ENCODE results near the gene CNPPD1.

CNPPD1 gene

DNA sequence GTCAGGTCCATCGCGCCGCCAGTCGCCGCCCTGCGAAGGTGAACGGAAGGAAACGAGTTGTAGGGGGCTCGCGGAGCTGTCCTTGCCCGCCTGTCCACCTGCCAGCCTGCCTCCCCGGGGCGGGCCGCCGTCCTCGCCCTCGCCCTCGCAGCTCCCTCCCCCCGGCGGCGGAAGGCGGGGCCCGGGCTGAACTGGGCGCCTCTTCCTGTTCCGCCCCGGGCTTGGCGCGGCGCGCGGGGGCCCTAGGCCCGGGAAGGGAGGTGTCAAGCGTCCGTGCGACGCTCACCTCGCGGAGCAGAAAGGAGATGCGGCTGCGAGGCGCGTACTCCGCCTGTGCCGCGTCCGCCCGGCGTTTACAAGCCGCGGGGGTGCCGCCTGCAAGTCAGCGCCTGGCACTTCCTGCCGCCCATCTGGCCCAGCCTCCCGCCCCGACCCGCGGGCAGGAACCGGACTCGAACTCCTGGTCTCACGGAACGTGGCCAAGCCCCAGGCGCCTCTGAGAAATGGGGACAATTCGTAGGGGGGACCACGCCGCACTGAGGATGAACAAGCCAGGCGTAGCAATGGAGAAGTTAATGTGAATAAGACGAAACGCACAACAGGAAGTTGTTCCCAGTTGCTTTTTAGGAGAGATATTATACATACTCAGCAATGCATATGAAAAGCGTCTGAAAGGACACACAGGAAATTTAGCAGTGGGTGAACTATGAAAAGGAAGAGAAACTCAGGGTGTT is at the start of gene CNPPD1:
TSS of gene CNPPD1 (minus strand) at position 108 of the 734 bp plus-strand sequence. CDS start at position 11, 97 bp downstream.
- peak; percentile 92 for DNase-seq

DNA sequence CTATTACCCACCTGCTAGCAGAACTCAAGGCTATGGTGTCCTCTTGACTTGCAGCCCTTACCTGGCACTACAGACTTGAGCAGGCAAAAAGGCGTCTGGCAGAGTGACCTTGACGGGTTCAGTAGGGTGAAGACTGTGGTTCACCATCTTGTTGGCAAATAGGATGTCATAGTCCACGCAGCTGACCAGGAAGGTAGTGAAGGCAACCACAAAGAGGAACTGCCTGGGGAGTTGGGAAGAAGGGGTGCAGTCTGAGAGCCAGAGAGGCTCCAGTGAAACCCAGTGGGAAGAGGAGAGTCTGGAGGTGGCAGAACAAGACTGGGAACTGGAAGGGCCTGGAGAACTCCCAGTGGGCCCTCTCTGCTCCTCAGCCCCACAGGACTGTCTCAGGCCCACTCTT is 48.6 kb upstream of the CNPPD1 start:
- DNase-seq, result no peak

DNA sequence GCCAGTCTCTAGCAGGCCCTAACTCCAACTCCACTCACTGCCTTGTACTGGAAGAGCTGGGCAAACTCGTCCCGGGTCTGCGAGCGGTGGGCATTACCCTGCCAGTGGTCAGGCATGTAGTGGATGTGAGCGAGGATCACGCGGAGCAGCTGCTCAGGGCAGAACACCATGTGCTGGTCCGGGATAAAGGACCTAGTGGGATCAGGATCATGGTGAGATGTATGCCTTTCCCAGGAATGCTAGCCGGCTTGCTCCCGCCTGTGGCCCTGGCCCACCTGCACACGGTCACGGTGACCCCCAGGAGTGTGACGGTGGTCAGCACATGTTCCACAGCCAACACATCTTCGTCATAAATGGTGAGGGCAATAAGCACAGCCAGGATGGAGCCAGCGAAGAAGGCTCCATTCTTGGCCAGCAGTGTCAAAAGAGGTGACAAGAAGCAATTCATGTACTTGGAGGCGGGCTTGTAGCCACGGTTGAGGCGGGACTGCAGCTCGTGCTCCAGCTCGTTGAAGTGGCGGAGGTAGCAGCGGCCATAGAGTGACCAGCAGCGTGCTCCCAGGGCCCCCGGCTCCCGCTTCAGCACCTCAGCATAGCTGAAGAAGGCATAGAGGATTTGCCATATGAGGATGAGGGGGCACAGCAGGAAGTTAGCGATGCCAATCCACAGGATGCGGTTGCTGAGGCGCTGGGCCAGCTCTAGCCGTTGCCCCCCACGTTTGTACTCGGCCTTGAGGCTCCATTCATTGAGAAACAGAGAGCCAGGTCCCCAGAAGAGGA is 47.3 kb upstream of the CNPPD1 start:
- no peak for DNase-seq

DNA sequence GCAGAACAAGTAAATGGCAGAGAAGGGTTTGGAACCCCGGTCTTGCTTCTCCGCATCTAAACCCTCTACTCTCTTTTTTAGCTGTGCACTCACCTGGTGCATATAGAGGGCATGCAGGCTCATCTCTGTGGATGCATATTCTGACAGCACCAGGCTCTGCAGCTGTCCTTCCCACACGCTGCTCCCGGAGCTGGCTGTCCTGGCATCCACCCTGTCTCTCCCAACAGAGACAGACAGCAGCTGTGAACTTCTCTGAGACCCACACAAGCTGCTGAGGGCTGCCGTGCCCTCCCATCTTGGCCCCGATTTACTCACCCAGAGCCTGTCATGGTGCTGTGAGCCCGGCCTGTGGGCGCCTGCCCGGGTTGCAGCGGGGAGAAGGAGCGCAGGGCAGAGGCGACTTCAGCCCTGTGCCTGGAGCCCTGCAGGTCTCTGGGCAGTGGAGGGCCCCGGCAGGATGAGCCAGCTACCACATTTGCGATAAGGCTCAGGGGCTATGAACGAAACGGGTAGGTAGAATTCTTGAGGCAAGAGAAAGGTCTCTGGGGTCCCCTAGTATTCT is 45.3 kb upstream of the CNPPD1 start:
- DNase-seq, result no peak

DNA sequence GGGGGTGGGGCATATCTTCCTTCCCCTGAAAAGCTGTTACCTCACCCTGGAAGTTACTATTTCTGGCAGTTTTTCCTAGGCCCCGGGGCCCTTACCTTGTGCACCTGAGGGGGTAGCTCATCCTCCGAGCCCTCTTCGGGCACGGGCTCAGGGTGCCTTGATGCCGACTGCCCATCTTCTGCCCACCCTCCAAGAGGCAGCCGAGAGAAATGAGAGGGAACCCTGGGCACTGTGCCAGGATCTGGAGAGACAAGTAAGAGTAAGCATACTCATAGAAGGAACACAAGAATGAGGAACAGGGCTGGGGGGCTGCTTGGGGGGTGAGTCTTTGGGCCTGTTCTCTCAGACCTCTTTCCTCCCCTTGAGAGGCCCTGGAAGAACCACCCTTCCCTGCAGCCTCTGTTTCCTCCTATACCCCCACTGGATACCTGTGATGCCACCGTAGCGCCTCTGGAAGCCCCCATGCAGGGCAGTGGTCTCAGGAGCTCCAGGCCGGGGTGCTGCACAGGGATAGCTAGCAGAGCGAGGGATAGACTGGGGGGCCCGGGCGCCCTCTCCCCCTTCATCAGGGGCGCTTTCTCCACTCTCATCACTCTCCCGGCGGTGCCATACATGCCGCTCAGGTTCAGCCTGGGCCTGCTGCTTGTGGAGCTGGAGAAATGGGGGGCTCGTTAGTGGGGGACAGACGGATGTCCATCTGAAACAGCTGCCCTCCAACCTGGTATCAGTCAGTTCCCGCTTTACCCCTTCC is 44.1 kb upstream of the CNPPD1 start:
- DNase-seq, result no peak

DNA sequence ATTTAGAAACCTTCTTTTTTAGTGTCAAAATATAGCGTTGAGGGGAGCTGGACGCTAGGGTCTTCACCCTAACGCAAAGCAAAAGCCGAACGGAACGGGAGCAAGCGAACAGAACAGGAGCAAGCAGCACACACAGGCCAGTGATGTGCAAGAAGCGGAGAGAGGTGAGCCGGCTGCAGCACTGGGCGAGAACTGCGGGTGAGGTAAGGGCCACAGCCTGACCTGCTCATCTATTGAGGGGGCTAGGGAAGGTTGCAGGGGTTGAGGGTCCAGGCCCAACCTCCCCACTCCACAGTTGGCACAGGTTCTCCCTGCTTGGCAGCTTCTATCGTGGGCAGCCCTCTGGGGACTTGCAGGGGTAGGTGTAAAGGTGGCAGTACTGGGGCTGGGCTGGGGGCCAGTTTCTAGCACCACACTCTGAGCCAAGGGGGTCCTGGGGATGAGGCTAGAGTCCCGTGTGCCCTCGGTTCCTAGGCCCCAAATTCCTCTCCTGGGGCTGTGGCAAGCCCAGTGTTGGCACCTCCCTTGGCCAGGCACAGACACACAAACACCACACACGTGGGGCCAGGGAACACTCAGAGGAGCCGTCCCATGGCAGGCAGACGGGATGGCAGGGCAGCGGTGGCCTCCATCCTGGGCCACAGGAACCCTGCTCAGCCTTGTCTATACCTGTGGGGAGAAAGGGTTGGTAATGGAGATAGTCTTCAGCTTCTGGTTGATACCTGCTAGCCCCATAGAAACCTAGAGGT is 43.2 kb upstream of the CNPPD1 start:
- DNase-seq, result no peak

DNA sequence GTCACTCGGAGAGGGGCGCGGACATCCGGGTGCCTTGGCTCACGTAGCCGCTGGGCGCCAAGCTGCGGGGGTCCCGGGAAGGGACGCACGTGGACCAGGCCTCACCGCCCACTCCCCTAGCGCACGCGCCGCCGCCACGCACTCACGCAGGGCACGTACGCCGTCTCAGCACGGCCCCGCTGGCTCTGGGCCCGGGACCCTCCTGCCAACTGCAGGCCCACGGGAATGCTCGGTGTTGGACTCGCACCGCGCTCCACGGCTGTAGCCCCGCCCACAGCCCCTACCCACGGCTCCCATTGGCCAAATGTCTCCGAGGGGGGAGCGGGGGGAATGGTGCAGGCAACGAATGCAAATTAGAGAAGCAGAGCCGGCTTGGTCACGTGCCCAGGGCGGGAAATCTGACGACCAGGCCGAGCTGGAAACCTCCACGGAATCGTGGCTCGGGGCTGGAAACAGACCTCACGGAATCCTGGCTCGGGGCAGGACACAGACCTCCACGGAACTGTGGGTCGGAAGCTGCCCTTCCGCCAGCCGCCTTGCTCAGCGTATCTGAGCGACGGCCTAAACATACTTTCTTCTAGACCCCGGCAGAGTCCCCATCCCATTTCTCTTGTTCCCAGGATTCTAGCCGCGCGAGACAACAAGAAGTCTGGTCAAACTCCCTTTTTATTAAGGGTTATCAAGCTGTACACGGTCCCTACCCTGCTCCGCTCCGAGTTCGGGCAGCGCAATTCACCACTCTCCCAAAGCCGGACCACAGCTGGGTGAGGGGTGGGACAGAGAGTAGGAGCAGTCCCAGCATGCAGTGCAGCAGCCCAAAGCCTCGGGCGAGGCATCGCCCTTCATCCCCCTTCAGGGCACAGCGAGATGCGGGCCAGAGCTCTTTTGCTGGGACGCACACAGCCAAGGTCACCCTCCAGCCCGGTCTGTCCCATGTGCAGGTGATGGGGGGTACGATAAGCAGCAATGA is 42.3 kb upstream of the CNPPD1 start, which contains the start of gene ABCB6:
TSS of gene ABCB6 (minus strand) at position 227 of the 970 bp plus-strand sequence. CDS start 285 bp downstream, outside the sequence.
- peak; percentile 99 for DNase-seq

DNA sequence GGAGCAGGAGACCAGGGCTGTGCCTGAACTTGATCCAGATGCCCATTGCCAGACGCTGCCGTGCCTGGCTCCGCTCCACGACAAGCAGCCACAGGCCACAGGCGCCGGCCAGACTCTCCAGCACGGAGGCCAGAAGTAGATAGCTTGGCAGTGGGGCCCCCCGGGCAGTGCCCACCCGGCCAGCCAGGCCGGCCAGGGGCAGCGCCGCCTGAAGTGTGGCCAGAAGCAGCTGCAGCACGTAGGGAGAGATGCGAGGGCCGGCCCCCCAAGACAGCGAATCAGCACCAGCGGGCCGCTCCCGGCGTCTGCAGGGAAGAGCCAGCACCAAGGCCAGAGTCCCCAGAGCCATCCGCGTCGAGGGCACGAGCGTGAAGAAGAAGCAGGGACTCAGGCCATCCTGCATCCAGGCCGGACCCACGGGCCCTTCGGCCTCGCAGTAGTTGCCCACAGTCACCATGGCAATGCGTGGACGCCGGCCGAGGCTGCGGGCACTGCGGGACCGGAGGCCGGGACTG is 41.5 kb upstream of the CNPPD1 start:
- DNase-seq, result no peak

DNA sequence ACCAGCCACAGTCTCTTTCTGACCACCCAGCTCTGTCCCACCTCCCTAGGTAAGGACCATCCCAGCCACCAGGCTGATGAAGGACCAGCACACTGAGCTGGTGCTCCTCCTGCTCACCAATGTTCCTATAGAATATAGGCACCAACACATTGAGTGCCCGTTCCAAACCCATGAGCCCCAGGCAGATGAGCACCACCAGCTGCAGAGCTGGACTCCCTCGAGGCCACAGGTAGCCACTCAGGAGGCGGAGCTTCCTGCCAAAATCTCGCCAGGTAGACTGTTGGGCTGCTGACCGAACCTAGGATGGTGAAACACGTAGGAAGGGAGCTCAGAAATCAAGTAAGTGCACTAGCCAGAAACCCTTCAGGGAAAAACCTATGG is 39.8 kb upstream of the CNPPD1 start:
- DNase-seq, result no peak

DNA sequence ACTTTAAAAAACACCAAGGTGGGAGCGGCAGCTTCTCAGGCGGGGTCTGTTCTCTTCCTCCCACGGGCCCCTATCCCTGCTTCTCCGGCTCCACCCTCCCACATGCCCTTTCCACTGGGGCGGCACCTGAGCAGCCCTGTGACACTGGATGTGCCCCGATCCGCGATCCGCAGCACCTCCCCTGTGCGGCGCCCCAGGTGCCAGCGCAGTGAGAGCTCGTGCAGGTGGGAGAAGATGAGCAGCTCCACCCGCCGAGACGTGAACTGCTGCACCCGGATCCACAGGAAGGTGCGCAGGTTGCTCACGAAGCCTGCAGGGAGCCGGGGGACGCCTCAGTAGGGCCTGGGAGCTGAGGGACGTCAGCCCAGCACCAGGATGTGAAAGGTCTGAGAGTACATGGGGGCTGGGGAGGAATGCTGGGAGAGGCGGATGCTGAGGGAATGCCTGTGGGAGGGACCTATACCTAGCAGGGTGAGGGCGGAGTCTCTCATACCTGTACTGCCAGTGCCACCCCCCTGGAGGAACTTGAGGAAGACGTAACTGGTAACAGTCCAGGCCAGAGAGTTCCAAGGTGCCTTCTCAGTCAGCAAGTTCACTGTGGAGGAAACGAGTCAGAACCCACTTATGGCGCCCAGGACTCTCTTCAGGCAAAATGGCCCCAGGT is 39.3 kb upstream of the CNPPD1 start:
- DNase-seq, result no peak

DNA sequence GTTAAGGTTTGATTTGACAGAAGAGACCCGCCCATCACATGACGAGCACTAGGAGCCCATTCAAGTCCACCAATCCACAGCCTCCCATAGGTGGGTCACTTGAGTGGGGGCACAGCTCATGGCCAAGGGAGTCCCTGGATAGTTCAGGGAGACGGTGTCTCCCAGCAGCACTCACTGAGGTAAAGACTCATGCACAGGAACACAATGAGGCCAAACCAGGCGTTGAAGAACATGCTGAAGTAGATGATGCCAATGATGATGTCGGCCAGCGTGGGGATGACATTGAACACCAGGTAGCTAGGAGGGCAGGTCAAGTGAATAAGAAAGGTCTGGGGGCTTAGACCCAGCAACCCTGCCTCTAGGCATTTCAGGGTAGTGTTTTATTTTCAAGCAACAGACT is 38.1 kb upstream of the CNPPD1 start:
- no peak for DNase-seq

DNA sequence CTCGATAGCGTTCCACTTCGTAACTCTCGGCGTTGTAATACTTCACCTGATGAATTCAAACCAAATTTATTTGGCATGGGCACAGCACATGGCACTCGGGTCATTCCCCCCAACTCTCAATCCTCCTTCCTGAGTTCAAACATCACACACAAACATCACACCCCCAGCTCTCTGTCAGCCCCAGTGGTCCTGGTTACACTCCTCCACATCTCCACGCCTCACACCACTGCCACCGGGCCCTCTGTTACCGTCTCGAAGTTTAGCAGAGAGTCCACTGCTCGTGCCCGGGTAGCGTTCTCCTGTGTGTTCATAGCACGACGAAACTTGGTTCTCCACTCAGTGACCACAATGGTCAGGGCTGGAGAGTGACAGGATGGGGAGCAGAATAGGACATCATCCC is 37.4 kb upstream of the CNPPD1 start:
- DNase-seq, result no peak

DNA sequence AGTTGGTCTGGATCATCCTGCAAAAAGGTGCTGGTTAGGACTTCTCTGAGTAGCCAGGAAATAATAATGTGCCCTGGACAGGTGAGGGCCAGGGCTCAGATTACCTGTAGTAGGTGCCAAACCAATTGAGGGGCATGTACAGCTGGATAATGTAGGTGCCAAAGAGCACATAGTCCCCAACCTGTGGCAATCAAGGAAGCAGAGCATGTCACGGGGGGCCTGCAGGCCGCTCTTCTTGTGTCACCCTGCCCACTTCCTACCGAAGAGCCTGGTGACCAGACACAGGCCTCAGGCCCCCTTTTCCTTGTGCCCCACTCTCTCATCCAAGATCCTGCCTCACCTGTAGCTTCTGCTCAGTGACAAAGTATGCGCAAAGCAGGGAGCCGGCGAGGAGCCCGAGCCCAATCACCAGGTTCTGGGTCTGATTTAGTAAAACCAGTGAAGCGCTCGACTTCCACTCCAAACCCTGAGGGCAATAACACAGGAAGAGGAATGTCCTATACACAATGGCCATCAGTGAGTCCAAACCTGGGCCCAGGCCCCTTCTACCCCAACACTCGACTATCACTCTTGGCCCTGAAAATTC is 36.9 kb upstream of the CNPPD1 start:
- DNase-seq, result no peak

DNA sequence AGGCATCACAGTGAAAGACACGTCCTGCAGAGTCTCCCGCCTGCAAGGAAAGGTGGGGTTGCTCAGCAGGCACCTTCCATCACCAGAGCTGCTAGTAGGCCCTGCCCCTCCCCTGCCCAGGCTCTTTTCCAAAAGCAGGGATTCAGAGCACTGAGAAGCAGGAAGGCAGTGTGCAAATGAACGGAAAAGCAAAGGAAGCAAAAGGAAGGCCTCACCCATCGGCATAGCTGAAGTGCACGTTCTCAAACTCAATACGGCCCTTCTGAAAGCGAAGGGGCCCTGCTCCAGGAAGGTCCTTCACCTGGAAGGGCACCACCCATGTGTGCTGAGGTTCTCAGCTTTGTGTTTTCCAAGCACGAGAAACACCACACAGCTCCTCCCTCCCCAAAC is 36.3 kb upstream of the CNPPD1 start:
- DNase-seq, result no peak

DNA sequence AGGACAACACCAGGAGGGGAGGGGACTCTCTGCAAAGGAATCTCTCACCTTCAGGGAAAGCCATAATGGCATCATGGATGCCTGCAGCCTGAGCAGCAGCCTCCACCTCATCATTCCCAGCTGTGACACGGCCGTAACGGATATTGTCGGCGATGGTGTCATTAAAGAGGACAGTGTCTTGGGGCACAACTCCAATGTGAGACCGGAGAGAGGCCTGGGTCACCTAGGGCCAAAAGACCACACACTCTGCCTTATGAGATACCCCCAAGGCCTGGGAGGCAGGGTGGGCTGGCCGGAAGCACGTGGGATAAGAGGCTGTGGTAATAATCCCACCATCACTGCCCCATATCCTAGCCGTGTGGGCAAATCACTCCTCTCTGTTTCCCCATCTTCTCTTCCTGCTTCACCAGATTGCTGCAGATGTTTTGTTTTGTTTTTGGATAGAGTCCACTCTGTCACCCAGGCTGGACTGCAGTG is 34.2 kb upstream of the CNPPD1 start:
- DNase-seq, result no peak

DNA sequence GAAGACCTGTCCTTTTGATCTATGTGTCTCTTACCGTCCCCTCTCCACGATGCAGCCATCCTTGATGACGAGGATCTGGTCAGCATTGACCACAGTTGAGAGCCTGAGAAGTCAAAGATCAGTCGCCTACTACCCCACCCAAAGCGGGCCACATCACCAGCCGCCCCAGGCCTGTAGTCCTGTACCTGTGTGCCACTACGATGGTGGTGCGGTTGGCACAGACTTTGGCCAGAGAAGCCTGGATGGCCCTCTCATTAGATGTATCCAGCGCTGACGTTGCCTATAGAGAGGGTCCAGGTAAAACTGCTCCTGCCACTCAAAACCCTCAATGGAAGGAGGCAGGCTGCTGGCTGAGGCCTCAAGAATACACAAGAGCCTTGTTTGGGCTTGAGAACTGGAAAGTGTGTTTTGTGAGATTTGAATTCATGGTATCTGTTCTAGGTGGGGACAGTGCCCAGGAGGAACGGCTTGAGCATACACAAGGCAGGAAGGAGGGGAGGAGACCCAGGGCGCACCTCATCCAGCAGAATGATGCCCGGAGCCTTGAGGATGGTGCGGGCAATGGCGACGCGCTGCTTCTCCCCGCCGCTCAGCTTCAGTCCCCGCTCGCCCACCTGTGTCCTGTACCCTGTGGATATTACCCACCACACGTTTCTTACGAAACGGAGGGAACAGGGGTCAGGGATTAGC is 33.6 kb upstream of the CNPPD1 start:
- DNase-seq, result no peak

DNA sequence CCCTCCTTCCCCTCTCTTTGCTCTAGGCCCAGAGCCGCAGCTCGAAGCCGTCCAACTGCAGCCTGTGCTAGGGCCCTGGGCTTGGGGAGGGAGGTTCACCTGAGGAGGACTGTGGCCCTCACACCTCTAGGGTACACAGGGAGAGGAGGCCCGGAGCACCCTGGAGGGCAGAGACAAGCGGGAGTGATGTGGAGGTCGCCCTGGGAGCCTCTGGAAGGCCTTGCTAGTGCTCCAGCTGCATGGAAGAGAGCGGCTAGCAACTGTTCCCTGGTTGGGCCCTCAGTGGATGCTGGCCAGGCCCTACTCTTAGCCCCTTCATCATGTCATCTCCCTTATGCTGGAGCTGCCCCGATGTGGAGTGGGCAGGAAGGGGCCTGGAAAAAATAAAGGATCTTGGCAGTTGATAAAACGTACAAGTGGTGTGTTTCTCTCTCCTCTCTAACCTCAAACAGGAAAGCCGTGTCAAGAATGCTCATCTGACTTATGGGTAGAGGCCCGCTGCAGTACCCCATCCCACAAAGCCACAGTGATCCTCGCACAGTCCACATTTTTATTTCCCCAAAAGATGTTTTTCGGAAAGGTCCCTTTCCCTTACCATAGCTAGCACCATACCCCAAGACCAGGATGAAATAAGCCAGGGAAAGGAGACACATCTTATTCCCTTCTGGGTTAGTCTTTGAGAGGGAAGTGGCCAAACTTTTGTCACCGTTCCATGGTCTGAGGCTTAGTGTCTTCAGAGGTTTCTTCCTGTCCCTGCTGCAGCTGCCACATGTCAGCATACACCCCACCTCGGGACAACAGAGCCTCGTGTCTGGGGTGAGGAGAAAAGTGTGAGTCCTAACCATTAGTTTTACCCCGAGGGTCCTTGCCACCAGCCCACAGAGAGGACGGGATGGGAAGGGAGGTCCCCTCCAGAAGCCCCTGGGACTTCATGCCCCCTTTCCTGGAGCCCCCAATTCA is 32.8 kb upstream of the CNPPD1 start:
- DNase-seq, result no peak
